ENCODE results near the gene SARM1. TPM values are rescaled to one million over a fixed set of nuclear protein-coding genes. Genes with fewer than 3 reads are reported as not detected.
"Not testable (repeated sequence)": the region's sequence is repeated elsewhere in the genome, so short reads cannot be mapped to it uniquely, and the experiment has no call there.

Gene SARM1
- polyA plus RNA-seq (ENCODE audit: insufficient read length in 4 of 4): 10 to 100 TPM; 11.7 to 16.6 (median 15.0) TPM

DNA sequence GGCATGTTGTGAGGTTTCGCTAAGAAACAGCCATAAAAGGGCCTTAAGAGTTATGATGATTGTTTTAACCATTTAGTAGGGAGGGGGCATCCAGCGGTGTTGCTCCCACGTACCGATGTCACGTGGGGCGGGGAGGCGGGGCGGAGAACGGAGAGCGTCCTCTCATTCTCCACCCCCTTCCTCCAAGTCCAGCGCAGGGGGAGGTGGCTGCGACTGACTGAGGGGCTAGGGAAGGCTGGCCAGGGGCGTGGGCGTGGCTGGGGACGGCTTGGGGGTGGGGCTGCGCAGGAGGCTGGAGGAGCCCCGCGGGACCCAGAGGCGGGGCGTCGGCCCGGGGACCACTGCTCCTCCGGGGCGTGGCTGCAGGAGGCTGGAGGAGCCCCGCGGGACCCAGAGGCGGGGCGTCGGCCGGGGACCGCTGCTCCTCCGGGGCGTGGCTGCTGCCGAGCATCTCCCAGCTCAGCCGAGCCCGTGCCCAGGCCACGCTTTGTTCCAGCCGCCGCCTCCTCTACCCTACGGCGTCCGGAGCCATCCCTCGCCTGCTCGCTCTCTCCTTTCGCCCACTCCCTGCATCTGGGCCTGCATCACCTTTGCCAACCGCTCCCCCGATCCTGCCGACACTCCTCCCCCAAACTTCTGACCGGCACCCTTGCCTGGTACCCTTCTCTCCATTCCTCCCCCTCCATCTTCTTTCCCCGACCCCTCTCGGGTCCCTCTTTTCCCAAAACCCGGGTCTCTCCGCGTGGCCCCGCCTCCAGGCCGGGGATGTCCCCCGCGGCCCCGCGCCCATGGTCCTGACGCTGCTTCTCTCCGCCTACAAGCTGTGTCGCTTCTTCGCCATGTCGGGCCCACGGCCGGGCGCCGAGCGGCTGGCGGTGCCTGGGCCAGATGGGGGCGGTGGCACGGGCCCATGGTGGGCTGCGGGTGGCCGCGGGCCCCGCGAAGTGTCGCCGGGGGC is at the start of gene SARM1:
Gene SARM1, plus strand, starts transcription at position 450 of the 958 bp plus-strand sequence. Its CDS starts 339 bp downstream, at position 789.
- peak in 3 of 4 donors; percentile 79 to 85 (median 85) for DNase-seq (ENCODE audit: low read depth in 4 of 4, low spot score in 2 of 4)

DNA sequence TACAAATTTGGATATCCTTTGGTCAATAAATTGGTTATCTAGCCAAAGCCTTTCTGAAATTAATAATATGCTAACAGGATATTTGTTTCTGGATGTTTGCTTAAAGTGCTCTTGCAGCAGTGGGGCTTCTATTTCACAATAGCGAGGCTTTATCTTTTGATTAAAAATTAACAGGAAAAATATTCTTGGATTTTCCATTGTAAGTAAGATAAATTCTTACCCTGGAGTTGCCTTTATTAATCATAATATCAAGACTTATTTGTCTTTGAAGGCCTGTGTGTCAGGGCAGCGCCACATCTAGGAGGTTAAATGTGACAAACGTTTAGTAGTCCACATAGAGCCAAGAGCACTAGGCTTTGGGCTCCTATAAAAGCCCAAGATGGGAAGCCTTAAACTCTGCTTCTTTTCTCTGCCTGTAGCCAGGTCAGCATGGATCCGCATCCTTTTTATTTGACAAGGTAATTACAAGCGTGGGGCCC is 47.2 kb upstream of the SARM1 start:
- no peak for DNase-seq (ENCODE audit: low read depth in 4 of 4, low spot score in 2 of 4)

DNA sequence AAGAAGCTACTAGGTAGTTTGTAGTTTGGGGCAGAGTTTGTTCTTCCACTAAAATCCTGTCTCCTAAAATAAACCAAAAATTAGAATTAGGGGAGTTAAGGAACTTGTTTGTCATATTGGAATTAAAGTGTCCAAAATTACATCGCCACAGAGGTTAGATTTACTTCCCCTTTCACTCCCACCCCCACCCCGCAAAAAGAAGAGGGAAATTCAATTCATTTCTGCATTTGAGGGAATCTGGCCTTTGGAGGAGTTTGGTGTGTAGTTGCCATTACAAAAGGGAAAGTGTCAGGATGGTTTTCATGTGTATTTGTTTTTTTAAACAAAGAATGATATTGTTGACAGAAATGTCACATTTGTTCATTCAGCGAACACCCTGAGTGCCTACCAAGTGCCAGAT is 46.7 kb upstream of the SARM1 start:
- no peak for DNase-seq (ENCODE audit: low read depth in 4 of 4, low spot score in 2 of 4)

DNA sequence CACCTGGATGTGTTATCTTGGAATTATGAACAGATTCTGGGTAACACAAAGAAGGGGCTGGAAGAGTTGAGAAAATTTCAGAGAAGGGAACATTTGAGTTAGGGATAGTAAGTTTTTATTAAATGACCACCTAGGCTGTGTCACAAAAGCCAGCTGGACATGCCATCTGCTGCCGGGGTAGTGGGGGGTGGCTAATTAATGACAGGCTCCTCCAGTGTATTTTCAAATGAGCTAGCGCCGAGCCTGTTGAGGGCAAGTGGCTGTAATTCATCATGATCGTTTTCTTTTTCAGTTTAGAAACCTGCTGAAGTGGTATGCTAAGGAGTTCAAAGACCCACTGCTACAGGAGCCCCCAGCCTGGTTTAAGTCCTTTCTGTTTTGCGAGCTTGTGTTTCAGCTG is 46.3 kb upstream of the SARM1 start:
- no peak for DNase-seq (ENCODE audit: low read depth in 4 of 4, low spot score in 2 of 4)

DNA sequence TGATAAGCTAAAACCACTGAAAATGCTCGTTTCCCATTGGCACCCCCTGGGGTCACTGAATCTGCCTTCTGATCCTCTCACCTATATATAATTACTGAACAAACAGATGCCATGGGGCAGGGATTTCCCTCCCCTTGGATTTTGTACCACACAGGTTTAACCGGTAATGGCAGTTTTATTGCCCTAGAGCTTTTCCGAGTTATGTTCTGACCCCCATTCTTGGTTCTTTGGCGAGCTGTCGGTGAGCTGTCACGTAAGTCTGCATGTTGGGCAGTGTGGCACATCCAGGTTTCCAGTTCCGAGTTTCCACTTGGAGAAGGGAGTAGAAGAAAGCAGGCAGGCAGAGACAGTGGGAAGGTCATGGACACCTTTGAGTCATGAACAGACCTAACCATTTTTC is 45.4 kb upstream of the SARM1 start:
- no peak for DNase-seq (ENCODE audit: low read depth in 4 of 4, low spot score in 2 of 4)

DNA sequence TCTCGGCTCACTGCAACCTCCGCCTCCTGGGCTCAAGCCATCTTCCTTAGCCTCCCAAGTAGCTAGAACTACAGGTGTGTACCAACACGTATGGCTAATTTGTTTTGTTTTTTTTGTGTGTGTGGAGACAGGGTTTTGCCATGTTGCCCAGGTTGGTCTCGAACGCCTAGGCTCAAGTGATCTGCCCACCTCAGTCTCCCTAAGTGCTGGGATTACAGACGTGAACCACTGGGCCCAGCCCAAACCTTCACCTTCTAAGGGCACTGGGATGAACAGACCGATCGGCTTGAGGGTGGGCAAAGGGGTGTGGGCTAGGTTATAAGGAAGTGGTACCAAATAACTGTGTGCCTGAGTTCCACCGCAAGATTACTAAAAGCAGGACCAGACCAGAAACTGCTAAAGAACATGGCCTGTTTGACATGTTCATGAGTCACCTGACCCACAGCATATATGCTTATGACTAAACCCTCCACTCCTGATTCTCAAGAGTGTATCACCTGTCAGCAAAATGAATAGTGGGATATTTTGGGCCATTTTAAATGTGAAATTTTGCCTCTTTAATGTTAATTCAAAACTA is 44.4 kb upstream of the SARM1 start:
- DNase-seq (ENCODE audit: low read depth in 4 of 4, low spot score in 2 of 4): no peak

DNA sequence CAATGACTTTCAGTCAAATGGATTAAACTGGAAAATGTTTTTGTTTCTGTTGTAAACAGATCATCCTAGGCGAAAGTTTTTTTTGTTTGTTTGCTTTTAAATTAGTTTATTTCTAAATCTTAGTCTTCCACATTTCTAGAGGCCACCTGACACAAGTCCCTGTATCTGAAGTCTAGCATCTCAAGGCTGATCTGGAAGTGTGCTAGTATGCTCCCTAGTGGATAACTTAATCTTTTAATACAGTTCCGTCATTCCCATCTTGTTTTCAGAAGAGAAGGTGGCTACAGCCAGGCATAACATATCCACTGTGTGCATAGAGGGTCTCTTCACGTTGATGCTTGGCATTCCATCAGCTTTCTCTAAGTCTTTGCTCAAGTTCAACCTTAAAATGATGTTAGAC is 43.8 kb upstream of the SARM1 start:
- no peak for DNase-seq (ENCODE audit: low read depth in 4 of 4, low spot score in 2 of 4)

DNA sequence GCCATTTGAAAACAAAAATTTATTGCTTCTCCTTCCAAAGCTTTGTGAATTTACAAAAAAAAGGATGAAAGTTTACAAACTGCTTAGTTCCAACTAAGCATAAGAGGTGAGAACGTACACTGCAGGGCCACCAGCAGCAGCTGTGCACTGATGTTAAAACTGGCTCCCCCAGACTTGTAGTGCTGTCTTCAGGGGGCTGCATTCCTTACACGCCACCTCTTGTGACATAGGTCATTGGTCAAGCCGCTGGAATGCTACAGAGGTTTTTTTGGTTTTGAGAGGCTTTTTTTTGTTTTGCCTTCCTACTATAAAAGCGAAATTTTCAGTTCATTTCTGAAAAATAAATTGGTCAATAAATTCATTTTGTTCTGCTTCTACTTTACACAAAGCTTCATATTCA is 43.2 kb upstream of the SARM1 start:
- DNase-seq (ENCODE audit: low read depth in 4 of 4, low spot score in 2 of 4): no peak

DNA sequence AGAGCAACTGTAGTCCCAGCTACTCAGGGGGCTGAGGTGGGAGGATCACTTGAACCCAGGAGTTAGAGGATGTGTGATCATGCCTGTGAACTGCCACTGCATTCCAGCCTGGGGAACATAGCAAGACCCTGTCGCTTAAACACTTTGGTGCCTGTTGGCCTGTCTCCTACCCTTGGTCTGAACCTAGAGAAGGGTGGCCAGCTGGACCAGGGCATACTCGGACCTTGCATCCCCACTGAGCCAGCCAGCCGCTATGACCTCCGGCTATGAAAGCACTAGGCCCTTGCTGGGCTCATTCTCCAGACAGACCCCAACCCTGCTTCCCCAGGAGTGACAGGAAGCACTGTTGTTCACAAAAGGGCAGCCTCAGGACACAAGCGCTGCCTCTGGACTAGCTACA is 40.8 kb upstream of the SARM1 start:
- DNase-seq (ENCODE audit: low read depth in 4 of 4, low spot score in 2 of 4): no peak

DNA sequence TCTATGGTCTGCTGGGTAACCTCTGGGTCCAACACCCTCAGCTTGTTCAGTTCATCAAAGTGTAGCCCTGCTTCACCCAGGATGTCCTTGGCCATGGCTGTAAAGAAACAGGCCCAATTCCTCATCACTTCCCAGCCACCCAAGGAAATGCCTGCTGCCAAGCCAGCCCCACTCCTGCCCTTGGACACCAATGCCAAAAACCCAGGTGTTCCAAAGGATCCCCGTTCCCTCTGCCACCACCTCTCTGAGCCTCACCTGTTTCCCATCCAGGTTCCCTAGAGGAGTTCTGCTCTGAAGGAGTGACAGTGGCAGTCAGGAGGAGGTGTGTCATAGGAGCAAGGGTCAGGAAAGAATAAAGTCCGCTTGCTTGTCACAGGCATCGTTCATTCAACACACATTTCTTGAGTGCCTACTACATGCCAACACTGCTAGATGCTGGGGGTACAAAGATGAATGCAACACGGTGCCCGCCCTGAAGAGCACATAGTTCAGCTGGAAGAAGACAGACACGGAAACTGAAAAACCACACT is 39.5 kb upstream of the SARM1 start:
- no peak for DNase-seq (ENCODE audit: low read depth in 4 of 4, low spot score in 2 of 4)

DNA sequence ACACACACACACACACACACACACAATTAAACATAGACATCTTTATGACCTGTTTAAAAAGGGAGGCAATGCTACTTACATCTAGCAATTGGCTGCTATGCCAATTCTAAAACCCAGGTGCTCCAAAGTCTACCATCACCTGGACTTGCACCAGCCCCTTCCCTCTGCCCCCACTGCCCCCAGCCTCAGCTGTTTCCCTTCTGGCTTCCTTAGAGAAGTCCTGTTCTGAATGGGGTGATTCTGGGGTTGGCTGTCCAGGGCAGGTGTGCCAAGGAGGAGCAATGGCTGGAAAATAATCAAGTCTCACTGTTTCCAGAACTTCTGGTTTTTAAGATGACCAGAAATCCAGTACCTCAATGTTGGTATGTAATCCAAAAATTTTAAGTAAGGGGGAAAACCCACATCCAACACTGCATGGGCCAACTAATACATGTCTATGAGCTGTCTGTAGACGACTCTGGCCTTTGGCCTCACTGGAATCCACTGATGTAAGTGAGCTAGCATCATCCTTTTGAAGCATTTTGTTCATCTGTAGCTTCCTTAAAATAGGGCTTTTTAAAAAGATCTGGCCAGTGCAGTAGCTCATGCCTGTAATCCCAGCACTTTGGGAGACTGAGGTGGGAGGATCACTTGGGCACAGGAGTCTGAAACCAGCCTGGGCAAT is 38.3 kb upstream of the SARM1 start:
- DNase-seq (ENCODE audit: low read depth in 4 of 4, low spot score in 2 of 4): no peak

DNA sequence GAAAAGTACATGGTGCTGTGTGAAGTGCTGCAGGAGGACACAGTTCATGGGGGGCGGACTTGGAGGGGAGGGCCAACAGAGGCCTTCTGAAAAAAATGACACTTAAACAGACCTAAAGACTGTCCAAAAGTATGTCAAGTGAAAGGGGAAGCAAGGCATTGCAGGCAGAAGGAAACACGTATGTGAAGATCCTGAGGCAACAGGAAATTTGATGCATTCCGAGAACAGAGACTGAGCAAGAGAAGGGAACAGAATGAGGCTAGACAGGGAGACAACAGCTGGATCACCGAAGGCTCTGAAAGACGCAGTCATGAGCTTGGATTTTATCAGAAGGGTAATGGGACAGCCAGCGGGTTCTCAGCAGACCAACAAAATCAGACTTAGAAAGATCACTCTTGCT is 37.3 kb upstream of the SARM1 start:
- DNase-seq (ENCODE audit: low read depth in 4 of 4, low spot score in 2 of 4): no peak

DNA sequence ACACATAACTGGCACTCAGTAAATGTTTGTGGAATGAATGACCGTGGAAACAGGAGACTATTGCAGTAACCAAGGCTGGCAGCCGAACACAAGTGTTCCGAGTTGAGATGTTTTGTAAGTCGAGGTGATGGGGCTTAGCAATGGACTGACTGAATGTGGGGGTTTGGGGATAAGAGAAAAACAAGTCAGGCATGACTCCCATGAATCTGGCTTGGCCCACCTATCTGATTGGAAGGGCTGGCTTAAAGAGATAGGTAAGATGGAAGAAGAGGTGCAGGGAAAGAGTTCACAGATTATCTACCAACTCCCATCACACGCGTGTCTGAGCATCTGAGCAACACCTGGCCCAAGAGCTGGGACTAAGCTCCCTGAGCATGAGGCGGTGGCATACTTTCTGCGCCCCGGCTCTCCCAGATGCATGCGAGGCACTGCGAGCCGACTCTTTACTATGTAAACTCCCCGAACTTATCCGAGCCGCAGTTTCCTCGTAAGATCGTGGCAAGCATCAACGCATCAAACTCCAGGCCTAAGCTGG is 36.8 kb upstream of the SARM1 start:
- no peak for DNase-seq (ENCODE audit: low read depth in 4 of 4, low spot score in 2 of 4)

DNA sequence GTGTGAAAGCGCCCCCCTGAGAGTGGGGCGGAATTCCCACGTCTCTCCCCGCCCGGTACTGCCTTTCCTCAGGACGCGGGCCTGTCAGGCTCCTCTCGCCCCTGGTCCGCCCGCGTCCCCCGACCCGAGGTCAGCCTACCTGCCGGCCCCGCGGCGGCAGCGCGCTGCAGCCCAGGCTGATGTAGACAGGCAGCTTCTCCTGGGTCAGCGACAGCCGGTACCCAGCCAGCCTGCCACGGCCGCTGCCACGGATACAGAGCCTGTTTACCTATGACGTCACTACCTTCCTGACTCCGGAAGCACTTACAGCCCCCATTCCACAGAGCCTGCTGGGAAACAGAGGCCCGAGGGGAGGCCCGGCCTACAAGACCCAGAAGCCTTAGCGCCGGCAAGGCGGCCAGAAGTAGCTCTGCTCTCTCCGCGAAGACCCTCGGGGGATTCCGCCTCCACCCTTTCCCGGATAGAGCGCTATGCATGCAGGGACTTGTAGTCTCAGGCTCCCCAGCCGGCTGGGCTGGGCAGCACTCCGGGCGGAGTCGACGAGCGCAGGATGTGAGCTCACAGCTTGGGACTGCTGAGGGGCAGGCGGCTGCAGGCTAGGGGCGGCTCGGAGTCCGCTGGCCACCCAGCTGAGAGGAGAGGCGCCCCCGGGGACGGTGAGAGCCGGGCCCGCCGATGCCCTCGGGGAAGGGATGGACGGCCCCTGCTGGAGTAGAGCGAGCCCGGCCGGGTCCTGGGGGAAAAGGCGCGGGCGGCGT is 36.1 kb upstream of the SARM1 start, which contains the start of the genes IFT20 and TNFAIP1:
Gene IFT20, minus strand, starts transcription at position 272 of the 758 bp plus-strand sequence. CDS start 3,487 bp downstream, outside the sequence.
Gene TNFAIP1, plus strand, starts transcription at position 561 of the 758 bp plus-strand sequence. CDS start 3,761 bp downstream, outside the sequence.
- DNase-seq (ENCODE audit: low read depth in 4 of 4, low spot score in 2 of 4): peak; percentile 97 to 99 (median 99)

DNA sequence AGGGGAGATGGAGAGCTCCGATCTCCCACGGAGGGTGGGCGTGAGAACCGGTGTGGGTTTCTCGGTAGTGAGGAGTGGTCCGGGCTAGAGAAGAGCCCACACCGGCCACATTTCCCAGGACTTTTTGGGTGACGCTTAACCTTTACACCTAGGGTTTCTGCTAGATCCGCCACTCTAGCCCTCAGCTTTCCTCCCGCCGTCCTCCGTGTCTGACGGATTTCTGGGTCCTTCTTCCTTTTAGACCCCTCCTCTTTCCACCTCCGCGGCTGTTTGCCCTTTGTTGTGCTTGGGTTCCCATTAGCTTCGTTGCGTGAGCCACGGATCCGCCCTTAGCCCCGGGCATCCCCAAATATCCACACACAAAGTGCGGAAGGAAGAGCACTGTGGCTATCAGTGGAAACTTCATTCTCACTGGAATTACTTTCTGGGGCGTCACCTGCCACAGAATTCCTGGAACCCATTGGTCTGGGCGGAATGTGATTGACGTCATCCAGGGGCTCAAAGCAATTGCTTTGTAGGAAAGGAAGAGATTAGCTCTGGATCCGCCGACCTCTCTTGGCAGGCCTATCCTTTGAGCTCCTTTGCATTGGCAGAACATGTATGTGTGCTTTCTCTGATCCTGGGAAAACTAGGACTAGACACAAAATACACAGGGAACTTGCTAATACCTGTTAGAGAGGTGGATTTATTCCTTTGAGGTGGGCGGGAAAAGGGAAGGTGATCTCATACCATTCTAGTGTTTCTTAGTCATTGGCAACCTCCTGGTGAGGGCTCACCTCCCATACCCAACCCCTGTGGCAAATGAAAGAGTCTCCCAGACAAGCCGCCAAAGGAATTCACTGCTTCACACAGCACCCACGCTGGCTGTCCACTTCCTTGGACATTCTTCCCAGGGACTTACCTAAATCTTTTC is 35.3 kb upstream of the SARM1 start:
- peak in 2 of 4 donors; percentile 67 to 73 for DNase-seq (ENCODE audit: low read depth in 4 of 4, low spot score in 2 of 4)

DNA sequence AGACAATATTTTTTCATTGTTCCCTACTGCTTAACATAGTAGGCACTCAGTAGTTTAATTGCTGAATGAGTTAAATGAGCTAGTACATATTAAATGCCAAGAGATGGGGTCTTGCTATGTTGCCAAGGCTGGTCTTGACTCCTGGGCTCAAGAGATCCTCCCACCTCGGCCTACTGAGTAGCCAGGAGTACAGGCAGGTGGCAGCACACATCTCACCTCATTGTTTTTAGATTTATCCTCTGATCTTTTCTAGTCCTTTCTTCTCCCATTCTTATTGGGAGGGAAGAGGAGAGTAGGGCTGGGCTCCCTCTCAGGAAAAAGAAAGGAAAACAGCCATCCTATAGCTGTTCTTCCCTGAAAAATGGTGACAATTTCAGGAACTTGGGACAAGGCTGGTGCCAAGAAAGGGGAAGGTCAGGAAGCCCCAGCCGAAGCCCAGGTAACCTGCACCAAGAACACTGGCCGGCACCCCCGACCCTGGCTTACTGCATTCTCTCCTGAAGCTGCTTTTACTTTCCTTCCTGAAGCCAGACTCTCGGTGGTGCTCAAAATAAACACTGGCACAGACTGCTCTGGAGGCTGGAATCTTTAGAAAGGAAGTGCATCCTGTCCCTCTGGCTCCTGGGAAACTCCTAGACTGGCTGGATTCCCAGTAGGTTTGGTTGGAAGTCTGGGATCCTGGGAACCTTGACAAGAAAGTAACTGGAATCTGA is 33.3 kb upstream of the SARM1 start:
- no peak for DNase-seq (ENCODE audit: low read depth in 4 of 4, low spot score in 2 of 4)

DNA sequence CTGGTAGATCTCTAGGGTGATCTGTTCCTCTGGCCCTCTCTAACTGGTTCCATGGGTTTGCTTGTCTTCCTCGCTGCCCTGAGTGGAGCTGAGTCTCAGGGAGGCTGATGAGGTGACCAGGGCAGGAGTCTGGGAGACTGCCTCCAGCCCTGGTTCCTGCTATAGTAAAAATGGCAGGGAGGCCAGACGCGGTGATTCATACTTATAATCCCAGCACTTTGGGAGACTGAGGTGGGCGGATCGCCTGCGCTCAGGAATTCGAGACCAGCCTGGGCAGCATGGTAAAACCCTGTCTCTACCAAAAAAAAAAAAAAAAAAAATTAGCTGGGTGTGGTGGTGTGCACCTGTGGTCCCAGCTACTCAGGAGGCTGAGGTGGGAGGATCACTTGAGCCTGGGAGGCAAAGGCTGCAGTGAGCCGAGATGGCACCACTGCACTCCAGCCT is 32.7 kb upstream of the SARM1 start:
- not testable (repeated sequence) for DNase-seq (ENCODE audit: low read depth in 4 of 4, low spot score in 2 of 4)

DNA sequence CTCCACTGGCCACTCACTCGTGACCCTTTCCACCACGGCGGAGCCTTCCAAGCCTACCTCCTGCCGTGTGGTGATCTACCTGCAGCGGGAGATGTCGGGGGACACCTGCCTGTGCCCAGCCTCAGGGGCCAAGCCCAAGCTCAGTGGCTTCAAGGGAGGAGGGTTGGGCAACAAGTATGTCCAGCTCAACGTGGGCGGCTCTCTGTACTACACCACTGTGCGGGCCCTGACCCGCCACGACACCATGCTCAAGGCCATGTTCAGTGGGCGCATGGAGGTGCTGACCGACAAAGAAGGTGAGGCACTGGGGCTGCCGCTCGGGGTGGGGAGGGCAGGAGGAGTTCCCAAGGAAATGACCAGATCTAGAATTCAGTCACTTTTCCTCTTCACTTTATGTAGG is 32.1 kb upstream of the SARM1 start:
- DNase-seq (ENCODE audit: low read depth in 4 of 4, low spot score in 2 of 4): no peak

Measured in left renal cortex interstitium (tissue), 4 donors.